GM23248 (cell line): Measurements from ENCODE around the gene TBC1D13.
"Not testable (repeated sequence)": the region's sequence is repeated elsewhere in the genome, so short reads cannot be mapped to it uniquely, and the experiment has no call there.

Experiments
- EZH2 ChIP-seq: fragments of 200-600 bp; sonication (generic); IDR thresholded peaks from 2 replicates; pipeline ENCODE4 v1.6.1; 2018; ENCODE audit warnings: antibody characterized with exemption, mild to moderate bottlenecking; ENCODE audit not compliant: insufficient read depth, poor library complexity, severe bottlenecking
- EZH2phosphoT487 ChIP-seq: fragments of 200-600 bp; sonication (generic); IDR thresholded peaks from 2 replicates; pipeline ENCODE4 v1.6.1; 2018; ENCODE audit warnings: antibody characterized with exemption, moderate library complexity, mild to moderate bottlenecking, low read depth; ENCODE audit not compliant: insufficient read depth

DNA sequence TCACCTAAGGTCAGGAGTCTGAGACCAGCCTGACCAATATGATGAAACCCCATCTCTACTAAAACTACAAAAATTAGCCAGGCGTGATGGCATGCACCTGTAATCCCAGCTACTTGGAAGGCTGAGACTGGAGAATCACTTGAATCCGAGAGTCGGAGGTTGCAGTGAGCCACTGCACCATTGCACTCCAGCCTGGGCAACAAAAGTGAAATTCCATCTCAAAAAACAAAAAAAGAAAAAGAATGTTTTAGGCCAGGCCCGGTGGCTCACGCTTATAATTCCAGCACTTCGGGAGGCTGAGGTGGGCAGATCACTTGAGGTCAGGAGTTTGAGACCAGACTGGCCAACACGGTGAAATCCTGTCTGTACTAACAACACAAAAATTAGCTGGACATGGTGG lies 71.4 kb downstream of the TBC1D13 start:
- not testable (repeated sequence) for TF ChIP-seq EZH2phosphoT487, EZH2
